ENCODE results near the gene GARNL3. TPM values are rescaled to one million over a fixed set of nuclear protein-coding genes. Genes with fewer than 3 reads are reported as not detected.

GARNL3 gene
- total RNA-seq, 1 donor from 2014 or later, result 162 TPM

DNA sequence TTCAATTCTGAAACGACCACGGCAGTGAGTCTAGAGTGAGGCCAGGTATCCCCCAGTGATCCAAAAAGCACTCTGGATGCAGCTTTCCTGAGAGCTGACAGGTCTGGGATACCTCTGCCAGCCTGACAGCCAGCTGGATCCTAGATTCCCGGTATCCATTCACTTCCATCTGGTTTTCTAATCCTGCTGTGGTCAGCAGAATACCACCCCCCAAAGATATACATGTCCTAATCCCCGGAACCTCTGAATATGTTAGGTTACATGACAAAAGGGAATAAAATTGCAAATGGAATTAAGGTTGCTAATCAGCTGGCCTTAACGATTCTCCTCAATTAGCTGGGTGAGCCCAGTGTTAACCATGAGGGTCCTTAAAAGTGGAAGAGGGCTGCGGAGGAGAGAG, 158.2 kb downstream of the GARNL3 start:
- Histone ChIP-seq H3K27ac (peak overlapping the region in 1 of 2 donors; percentile 79), H3K27me3 (no peaks in the 10 kb centered on the region), H3K4me1 (peaks cover 7 to 28% of the 10 kb centered on the region in 2 donors), H3K4me3 (peak overlapping the region; percentile 86), H3K9me3 (no peaks in the 10 kb centered on the region), H3K36me3 (peaks cover 0 to 1% of the 10 kb centered on the region in 2 donors)
- DNase-seq (ENCODE audit: low spot score in 2 of 2), result no peak
- intact Hi-C loops (cut with DNase I), result no loop called here
- TF ChIP-seq, protein P1, sequence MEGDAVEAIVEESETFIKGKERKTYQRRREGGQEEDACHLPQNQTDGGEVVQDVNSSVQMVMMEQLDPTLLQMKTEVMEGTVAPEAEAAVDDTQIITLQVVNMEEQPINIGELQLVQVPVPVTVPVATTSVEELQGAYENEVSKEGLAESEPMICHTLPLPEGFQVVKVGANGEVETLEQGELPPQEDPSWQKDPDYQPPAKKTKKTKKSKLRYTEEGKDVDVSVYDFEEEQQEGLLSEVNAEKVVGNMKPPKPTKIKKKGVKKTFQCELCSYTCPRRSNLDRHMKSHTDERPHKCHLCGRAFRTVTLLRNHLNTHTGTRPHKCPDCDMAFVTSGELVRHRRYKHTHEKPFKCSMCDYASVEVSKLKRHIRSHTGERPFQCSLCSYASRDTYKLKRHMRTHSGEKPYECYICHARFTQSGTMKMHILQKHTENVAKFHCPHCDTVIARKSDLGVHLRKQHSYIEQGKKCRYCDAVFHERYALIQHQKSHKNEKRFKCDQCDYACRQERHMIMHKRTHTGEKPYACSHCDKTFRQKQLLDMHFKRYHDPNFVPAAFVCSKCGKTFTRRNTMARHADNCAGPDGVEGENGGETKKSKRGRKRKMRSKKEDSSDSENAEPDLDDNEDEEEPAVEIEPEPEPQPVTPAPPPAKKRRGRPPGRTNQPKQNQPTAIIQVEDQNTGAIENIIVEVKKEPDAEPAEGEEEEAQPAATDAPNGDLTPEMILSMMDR (IDR thresholded peaks at IDR 0.05), result no peak

DNA sequence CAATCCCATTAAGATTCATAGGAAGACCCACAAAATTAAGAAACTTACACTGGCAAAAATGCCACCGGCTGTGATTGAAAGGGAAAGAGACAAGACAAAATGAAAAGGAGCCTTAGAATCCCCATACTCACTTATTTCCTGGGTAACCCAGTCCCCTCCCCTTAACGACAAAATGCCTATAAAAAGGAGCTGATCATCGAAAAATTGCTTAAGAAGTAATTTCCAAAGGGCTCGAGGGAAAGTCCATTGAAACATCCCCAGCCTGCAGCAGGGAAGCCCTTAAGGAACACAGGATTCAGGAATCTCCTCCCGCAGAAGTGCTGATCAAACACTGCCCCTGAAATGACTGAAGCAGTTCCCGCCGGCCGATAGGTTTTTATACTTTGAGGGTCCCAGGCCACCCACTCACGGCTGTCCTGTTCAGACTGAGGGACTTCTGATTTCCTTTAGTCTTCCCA, 158.9 kb downstream of the GARNL3 start:
- TF ChIP-seq, protein P1 (IDR thresholded peaks at IDR 0.05), result no peak
- Histone ChIP-seq H3K9me3 (no peaks in the 10 kb centered on the region), H3K4me1 (peaks cover 7 to 28% of the 10 kb centered on the region in 2 donors), H3K27ac (peak overlapping the region; percentile 79 to 91), H3K36me3 (peaks cover 1 to 7% of the 10 kb centered on the region in 2 donors), H3K27me3 (no peaks in the 10 kb centered on the region), H3K4me3 (peak overlapping the region; percentile 86)
- intact Hi-C loops (cut with DNase I), result no loop called here
- DNase-seq (ENCODE audit: low spot score in 2 of 2), result no peak

DNA sequence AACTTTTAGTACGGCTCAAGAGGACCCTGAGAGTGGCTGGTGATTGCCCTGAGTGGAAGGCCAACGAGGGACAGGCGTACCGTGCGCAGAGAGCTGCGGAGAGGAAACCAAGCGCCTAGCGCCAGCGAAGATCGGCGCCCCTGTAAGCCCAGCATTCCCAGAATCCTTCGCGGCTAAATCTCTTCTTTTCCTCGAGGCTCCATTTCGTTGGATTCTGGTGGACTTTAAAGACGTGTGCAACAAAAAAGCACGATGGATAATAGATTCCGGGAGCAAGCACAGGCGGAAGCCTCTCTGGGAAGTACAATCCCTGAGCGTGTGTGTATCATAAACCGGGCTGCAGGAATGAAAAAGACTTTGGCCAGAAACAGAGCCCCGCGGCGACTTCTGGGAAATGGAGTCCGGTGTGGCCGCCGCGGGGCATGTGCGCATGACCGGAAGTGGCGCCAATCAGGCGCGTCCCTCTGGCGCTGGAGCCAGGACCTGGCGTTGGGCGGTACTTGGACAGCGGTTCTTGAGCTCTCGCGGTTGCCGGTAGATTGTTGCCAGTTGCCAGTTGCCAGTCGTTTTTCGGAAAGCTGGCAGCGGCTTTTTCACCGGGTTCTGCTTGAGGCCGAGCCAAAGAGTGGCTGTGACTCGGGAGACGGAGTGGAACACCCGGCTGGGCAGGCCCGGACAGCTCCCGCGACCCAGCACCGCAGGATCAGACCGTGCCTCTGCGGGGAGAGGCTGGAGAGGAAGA, 159.5 kb downstream of the GARNL3 start, which contains the start of gene ZNF79:
Gene ZNF79 (plus strand): TSS at position 449 of the 742 bp plus-strand sequence. CDS start 406 bp downstream, outside the sequence.
- Histone ChIP-seq H3K36me3 (peaks cover 7 to 13% of the 10 kb centered on the region in 2 donors), H3K4me1 (peaks cover 7 to 28% of the 10 kb centered on the region in 2 donors), H3K4me3 (peak within 1 kb of the TSS; percentile 86), H3K9me3 (no peaks in the 10 kb centered on the region), H3K27me3 (no peaks in the 10 kb centered on the region), H3K27ac (peak within 1 kb of the TSS; percentile 79 to 91)
- TF ChIP-seq, protein P1 (IDR thresholded peaks at IDR 0.05), result no peak
- peak; percentile 80 to 96 for DNase-seq (ENCODE audit: low spot score in 2 of 2)
- intact Hi-C loops (cut with DNase I), result loop anchor here (1.0 kb wide), 2 partner anchors 27 kb away; partner anchors contain the start of genes LRSAM1, RPL12 and SLC2A8

DNA sequence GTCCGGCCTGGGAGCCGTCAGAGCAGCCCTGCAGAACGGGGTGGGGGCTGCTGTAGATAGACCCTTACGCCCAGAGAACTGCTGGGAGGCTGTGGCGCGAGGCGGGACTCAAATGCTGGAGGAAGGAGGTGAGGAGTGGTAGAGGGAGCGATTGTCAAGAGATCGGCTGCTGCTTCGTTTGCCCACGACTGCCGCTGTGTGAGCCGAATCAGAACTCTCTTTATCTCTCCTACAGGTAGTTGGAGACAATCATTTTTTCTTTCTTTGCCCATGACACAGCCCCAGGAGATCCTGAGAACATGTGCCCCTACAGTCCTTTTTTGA, 160.1 kb downstream of the GARNL3 start:
- no peak for DNase-seq (ENCODE audit: low spot score in 2 of 2)
- no peaks in the 10 kb centered on the region for H3K9me3 ChIP-seq
- H3K4me1 ChIP-seq, result peaks cover 7 to 28% of the 10 kb centered on the region in 2 donors
- peak overlapping the region; percentile 86 for H3K4me3 ChIP-seq
- intact Hi-C loops (cut with DNase I), result loop anchor here (1.0 kb wide), 2 partner anchors 27 kb away; partner anchors contain the start of genes LRSAM1, RPL12 and SLC2A8
- H3K36me3 ChIP-seq, result peaks cover 11 to 19% of the 10 kb centered on the region in 2 donors
- TF ChIP-seq, protein P1 (IDR thresholded peaks at IDR 0.05), result peak in 1 of 3 experiments; percentile 5
- peak overlapping the region; percentile 79 to 91 for H3K27ac ChIP-seq
- H3K27me3 ChIP-seq, result no peaks in the 10 kb centered on the region

DNA sequence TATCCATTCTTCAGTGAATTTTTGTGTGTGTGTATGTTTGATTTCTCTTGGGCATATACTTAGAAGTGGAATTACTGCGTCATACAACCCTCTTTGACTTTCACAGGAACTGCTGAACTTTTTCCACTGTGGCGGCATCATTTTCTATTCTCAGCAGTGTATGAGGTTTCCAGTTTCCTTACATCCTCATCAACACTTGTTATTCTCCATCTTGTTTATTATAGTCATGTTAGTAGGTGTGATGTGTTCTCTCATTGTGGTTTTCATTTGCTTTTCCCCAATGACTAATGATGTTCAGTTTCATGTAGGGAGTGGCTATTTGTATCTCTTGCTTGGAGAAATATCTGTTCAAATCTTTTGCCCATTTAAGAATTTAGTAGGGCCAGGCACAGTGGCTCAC, 162.2 kb downstream of the GARNL3 start:
- DNase-seq (ENCODE audit: low spot score in 2 of 2), result no peak
- Histone ChIP-seq H3K36me3 (peaks cover 23 to 31% of the 10 kb centered on the region in 2 donors), H3K4me3 (no peak overlapping the region), H3K27me3 (no peaks in the 10 kb centered on the region), H3K27ac (no peak overlapping the region), H3K4me1 (peaks cover 7 to 28% of the 10 kb centered on the region in 2 donors), H3K9me3 (no peaks in the 10 kb centered on the region)
- intact Hi-C loops (cut with DNase I), result no loop called here
- TF ChIP-seq, protein P1 (IDR thresholded peaks at IDR 0.05), result no peak
